Measurements from ENCODE around the gene PCGF3.

DNA sequence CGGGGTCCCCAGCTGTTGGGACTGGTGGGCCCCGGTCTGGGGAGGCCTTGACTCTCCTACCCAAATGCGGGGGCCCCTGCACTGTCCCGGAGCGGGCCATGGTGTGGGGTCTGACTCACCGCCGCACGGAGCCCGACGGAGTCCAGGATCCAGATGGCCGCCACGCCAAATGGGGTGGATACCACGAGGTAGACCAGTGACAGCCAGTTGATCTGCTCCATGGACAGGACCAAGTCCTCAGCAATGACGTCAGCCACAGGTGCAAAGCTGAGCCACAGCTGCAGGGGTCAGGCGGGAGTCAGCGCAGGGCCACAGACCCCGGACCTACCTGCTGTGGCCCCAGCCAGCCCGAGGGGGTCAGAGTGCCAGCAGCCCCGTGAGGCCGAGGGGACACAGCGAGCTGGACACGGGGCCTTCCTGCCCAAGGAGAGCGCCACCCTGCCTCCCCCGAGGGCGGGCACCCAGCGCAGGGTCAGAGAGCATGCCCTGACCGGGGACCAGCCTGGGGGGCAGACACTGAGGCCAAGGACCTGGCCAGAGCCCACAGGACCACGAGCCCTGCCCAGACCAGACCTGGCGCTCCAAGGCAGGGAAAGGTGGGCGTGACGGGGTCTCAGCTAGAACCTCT is 19.1 kb upstream of the PCGF3 start:
- TF ChIP-seq CTCF (conservative IDR thresholded peaks at IDR 0.05; ENCODE audit: low read length), result no peak
- no peak for TF ChIP-seq EZH2phosphoT487 (IDR thresholded peaks at IDR 0.05; ENCODE audit: borderline replicate concordance)

All from Loucy (cell line).